GM10266 (cell line): ENCODE measurements around the gene UNC5CL.

ENCODE experiments used
- DNase-seq: peaks from one replicate; pipeline ENCODE4 v3.0.0; 2012; ENCODE audit errors: extremely low spot score
- CTCF ChIP-seq: IDR thresholded peaks from 2 replicates; pipeline ENCODE4 v1.5.1; 2012; ENCODE audit warnings: mild to moderate bottlenecking, low read depth; ENCODE audit not compliant: control insufficient read depth, insufficient read depth; ENCODE audit errors: missing control alignments

Gene UNC5CL

GRCh38 chr6:41061196-41061726 lies 22.2 kb upstream of the UNC5CL start:
- TF ChIP-seq CTCF: no peak
- DNase-seq: no peak

- no peak for DNase-seq
- TF ChIP-seq CTCF: no peak
These were observed 20.5 kb upstream of the UNC5CL start for GRCh38 chr6:41059556-41059955.

GRCh38 chr6:41058783-41059181 lies 19.8 kb upstream of the UNC5CL start:
- TF ChIP-seq CTCF: no peak

GRCh38 chr6:41056768-41057490 lies 17.9 kb upstream of the UNC5CL start:
- no peak for DNase-seq
- TF ChIP-seq CTCF: no peak

More at GRCh38 chr6:41058783-41059181, 19.8 kb upstream of the UNC5CL start:
- no peak for DNase-seq

- TF ChIP-seq CTCF: no peak
These were observed 16.1 kb upstream of the UNC5CL start for GRCh38 chr6:41055149-41055548.

GRCh38 chr6:41054511-41054910 lies 15.5 kb upstream of the UNC5CL start:
- no peak for DNase-seq
- no peak for TF ChIP-seq CTCF

More at GRCh38 chr6:41055149-41055548, 16.1 kb upstream of the UNC5CL start:
- no peak for DNase-seq

- no peak for TF ChIP-seq CTCF
- no peak for DNase-seq
These were observed 14.0 kb upstream of the UNC5CL start, which contains the start of gene APOBEC2 for GRCh38 chr6:41053041-41053440. TSS of gene APOBEC2 (plus strand) at chr6:41053202. CDS start at chr6:41053348, 146 bp downstream.
